ENCODE measurements around the gene TTC7B.

DNA sequence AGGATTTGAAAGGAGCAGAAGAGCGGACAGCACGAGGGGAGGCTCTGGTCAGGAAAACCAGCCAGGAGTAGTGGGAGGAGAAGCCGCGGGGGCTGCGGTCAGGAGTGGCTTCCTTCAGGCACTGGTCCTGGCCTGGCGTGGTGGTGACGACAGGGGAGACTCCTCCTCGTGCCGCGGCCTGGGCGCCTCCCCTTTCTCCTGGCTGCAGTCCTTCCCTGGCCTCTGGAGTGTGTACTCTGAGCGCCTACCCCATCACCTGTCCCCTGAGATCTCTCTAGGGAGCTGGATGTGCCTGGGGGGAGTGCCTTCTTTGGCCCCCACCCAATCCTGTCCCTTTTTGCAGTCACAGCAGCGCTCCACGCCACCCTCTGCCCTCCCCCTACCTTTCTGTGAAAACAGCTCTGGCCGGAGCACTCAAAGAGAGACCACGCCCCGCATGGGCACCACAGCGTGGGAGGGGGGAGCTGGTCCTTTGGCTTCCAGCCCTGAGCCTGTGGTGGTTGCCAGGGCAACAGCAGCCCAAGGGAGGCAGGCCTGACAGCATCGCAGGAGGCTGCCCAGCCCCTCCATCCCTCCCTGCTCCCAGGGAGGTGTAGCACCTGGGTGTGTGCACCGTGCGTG is 293.5 kb downstream of the TTC7B start:
- no peak for TF ChIP-seq GATA2 (IDR thresholded peaks at IDR 0.05; ENCODE audit: low read depth, low read length)
- no peak for TF ChIP-seq GATA3 (IDR thresholded peaks at IDR 0.05; ENCODE audit: low read depth, low read length)
